ENCODE results near the gene RGS7BP. TPM values are rescaled to one million over a fixed set of nuclear protein-coding genes. Genes with fewer than 3 reads are reported as not detected.

RGS7BP gene
- total RNA-seq, 1 donor from 2014 or later = 0.07 TPM

- no peaks in the 10 kb centered on the region for H3K79me2 ChIP-seq (ENCODE audit: insufficient read depth, low read length)
- H3K9me3 Mint-ChIP-seq (ENCODE audit: unreplicated experiment) = no peaks in the 10 kb centered on the region
- no peak overlapping the region for H3K9ac ChIP-seq (ENCODE audit: low read length)
- H3K27ac Mint-ChIP-seq (ENCODE audit: unreplicated experiment) = no peak overlapping the region
- no peaks in the 10 kb centered on the region for H4K20me1 ChIP-seq (ENCODE audit: insufficient read depth, low read length)
- no peak overlapping the region for H3K27ac ChIP-seq (ENCODE audit: low read depth, low read length)
- no peak for FAIRE-seq
- no peak overlapping the region for H3K4me2 ChIP-seq (ENCODE audit: low read length)
- H3K9me3 ChIP-seq (ENCODE audit: insufficient read depth, low read depth, low read length) = no peaks in the 10 kb centered on the region
- H3K36me3 ChIP-seq (ENCODE audit: insufficient read depth, low read length) = no peaks in the 10 kb centered on the region
- peaks cover 6% of the 10 kb centered on the region for H3K4me1 Mint-ChIP-seq (ENCODE audit: low read depth, unreplicated experiment)
- peaks cover 4% of the 10 kb centered on the region for H3K27me3 ChIP-seq (ENCODE audit: insufficient read depth, low read length)
- no peaks in the 10 kb centered on the region for H3K4me1 ChIP-seq (ENCODE audit: insufficient read depth, low read length)
- DNase-seq (ENCODE audit: low read depth) = peak; percentile 29
- no peaks in the 10 kb centered on the region for H3K36me3 Mint-ChIP-seq (ENCODE audit: low read depth, unreplicated experiment)
- TF ChIP-seq EZH2 (IDR thresholded peaks at IDR 0.05; ENCODE audit: insufficient read depth, low read length) (no peak), CTCF (IDR thresholded peaks at IDR 0.05; ENCODE audit: insufficient read depth, low read depth, low read length) (no peak)
- H3K4me3 ChIP-seq (ENCODE audit: insufficient read depth, low read depth, low read length) = no peak overlapping the region
- no peak overlapping the region for H2AFZ ChIP-seq (ENCODE audit: low read depth, low read length)
- H3K27me3 Mint-ChIP-seq (ENCODE audit: low read depth, unreplicated experiment) = no peaks in the 10 kb centered on the region
- H3K4me3 Mint-ChIP-seq (ENCODE audit: unreplicated experiment) = no peak overlapping the region
Observed at GRCh38 chr5:64632251-64632650, 126.4 kb downstream of the RGS7BP start.

GRCh38 chr5:64634997-64635686 lies 129.3 kb downstream of the RGS7BP start:
- Mint-ChIP-seq H3K27me3 (ENCODE audit: low read depth, unreplicated experiment) (no peaks in the 10 kb centered on the region), H3K4me3 (ENCODE audit: unreplicated experiment) (no peak overlapping the region), H3K9me3 (ENCODE audit: unreplicated experiment) (no peaks in the 10 kb centered on the region), H3K27ac (ENCODE audit: unreplicated experiment) (no peak overlapping the region), H3K36me3 (ENCODE audit: low read depth, unreplicated experiment) (no peaks in the 10 kb centered on the region), H3K4me1 (ENCODE audit: low read depth, unreplicated experiment) (peaks cover 6% of the 10 kb centered on the region)
- H3K4me3 ChIP-seq (ENCODE audit: insufficient read depth, low read depth, low read length) = no peak overlapping the region
- no peak overlapping the region for H2AFZ ChIP-seq (ENCODE audit: low read depth, low read length)
- no peaks in the 10 kb centered on the region for H3K79me2 ChIP-seq (ENCODE audit: insufficient read depth, low read length)
- H3K27me3 ChIP-seq (ENCODE audit: insufficient read depth, low read length) = peaks cover 1% of the 10 kb centered on the region
- FAIRE-seq = peak; percentile 87
- H3K9ac ChIP-seq (ENCODE audit: low read length) = no peak overlapping the region
- no peaks in the 10 kb centered on the region for H3K9me3 ChIP-seq (ENCODE audit: insufficient read depth, low read depth, low read length)
- H3K4me1 ChIP-seq (ENCODE audit: insufficient read depth, low read length) = no peaks in the 10 kb centered on the region
- TF ChIP-seq EZH2 (IDR thresholded peaks at IDR 0.05; ENCODE audit: insufficient read depth, low read length) (no peak), CTCF (IDR thresholded peaks at IDR 0.05; ENCODE audit: insufficient read depth, low read depth, low read length) (peak; percentile 55)
- H3K36me3 ChIP-seq (ENCODE audit: insufficient read depth, low read length) = no peaks in the 10 kb centered on the region
- DNase-seq (ENCODE audit: low read depth) = peak; percentile 4
- no peak overlapping the region for H3K27ac ChIP-seq (ENCODE audit: low read depth, low read length)
- H4K20me1 ChIP-seq (ENCODE audit: insufficient read depth, low read length) = no peaks in the 10 kb centered on the region
- H3K4me2 ChIP-seq (ENCODE audit: low read length) = no peak overlapping the region

- no peaks in the 10 kb centered on the region for H4K20me1 ChIP-seq (ENCODE audit: insufficient read depth, low read length)
- no peaks in the 10 kb centered on the region for H3K79me2 ChIP-seq (ENCODE audit: insufficient read depth, low read length)
- no peak overlapping the region for H3K4me3 Mint-ChIP-seq (ENCODE audit: unreplicated experiment)
- no peaks in the 10 kb centered on the region for H3K36me3 Mint-ChIP-seq (ENCODE audit: low read depth, unreplicated experiment)
- H3K9me3 ChIP-seq (ENCODE audit: insufficient read depth, low read depth, low read length) = no peaks in the 10 kb centered on the region
- H3K9me3 Mint-ChIP-seq (ENCODE audit: unreplicated experiment) = no peaks in the 10 kb centered on the region
- no peak overlapping the region for H3K4me2 ChIP-seq (ENCODE audit: low read length)
- no peaks in the 10 kb centered on the region for H3K36me3 ChIP-seq (ENCODE audit: insufficient read depth, low read length)
- TF ChIP-seq EZH2 (IDR thresholded peaks at IDR 0.05; ENCODE audit: insufficient read depth, low read length) (no peak), CTCF (IDR thresholded peaks at IDR 0.05; ENCODE audit: insufficient read depth, low read depth, low read length) (no peak)
- H3K4me1 Mint-ChIP-seq (ENCODE audit: low read depth, unreplicated experiment) = peaks cover 6% of the 10 kb centered on the region
- H3K27ac Mint-ChIP-seq (ENCODE audit: unreplicated experiment) = no peak overlapping the region
- DNase-seq (ENCODE audit: low read depth) (no peak), FAIRE-seq (no peak)
- no peak overlapping the region for H3K27ac ChIP-seq (ENCODE audit: low read depth, low read length)
- H3K4me1 ChIP-seq (ENCODE audit: insufficient read depth, low read length) = no peaks in the 10 kb centered on the region
- no peaks in the 10 kb centered on the region for H3K27me3 Mint-ChIP-seq (ENCODE audit: low read depth, unreplicated experiment)
- no peak overlapping the region for H3K9ac ChIP-seq (ENCODE audit: low read length)
- H3K27me3 ChIP-seq (ENCODE audit: insufficient read depth, low read length) = no peaks in the 10 kb centered on the region
- no peak overlapping the region for H2AFZ ChIP-seq (ENCODE audit: low read depth, low read length)
- H3K4me3 ChIP-seq (ENCODE audit: insufficient read depth, low read depth, low read length) = no peak overlapping the region
Observed at GRCh38 chr5:64637144-64637543, 131.3 kb downstream of the RGS7BP start.
